Measurements from ENCODE around the gene PTPRT.

GRCh38 chr20:42193119-42193518 lies 996.6 kb downstream of the PTPRT start:
- TF ChIP-seq, protein P1, sequence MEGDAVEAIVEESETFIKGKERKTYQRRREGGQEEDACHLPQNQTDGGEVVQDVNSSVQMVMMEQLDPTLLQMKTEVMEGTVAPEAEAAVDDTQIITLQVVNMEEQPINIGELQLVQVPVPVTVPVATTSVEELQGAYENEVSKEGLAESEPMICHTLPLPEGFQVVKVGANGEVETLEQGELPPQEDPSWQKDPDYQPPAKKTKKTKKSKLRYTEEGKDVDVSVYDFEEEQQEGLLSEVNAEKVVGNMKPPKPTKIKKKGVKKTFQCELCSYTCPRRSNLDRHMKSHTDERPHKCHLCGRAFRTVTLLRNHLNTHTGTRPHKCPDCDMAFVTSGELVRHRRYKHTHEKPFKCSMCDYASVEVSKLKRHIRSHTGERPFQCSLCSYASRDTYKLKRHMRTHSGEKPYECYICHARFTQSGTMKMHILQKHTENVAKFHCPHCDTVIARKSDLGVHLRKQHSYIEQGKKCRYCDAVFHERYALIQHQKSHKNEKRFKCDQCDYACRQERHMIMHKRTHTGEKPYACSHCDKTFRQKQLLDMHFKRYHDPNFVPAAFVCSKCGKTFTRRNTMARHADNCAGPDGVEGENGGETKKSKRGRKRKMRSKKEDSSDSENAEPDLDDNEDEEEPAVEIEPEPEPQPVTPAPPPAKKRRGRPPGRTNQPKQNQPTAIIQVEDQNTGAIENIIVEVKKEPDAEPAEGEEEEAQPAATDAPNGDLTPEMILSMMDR (IDR thresholded peaks at IDR 0.05; ENCODE audit: borderline replicate concordance, extremely low read depth, low read length, poor library complexity, severe bottlenecking) = no peak
- TF ChIP-seq EZH2 (IDR thresholded peaks at IDR 0.05; ENCODE audit: borderline replicate concordance, low read depth, low read length, severe bottlenecking) = no peak
